Kidney (tissue), 14 donors: ENCODE data around the gene TTC24. TPM values are rescaled to one million over a fixed set of nuclear protein-coding genes. Genes with fewer than 3 reads are reported as not detected.

Source experiments
- DNase-seq, 5 donors: peaks; one replicate each; pipeline ENCODE4 v3.0.0-alpha.2; 2013 to 2020
- FAIRE-seq: peaks from 2 replicates; lab custom pipeline; 2012; peaks lifted over from hg19 to GRCh38; lab: Jason Lieb, UNC
- H3K27ac ChIP-seq, 2 donors: one replicate each; pipeline ENCODE4 v1.7.0; 2013; ENCODE audit warnings: low read depth in 2 of 2, low read length in 2 of 2, inconsistent platforms in 1 of 2
- H3K27me3 ChIP-seq: one replicate; pipeline ENCODE4 v1.7.1; 2013; ENCODE audit warnings: low read length, inconsistent platforms; ENCODE audit not compliant: control insufficient read depth, insufficient read depth
- H3K36me3 ChIP-seq, 3 donors: one replicate each; pipeline versions ENCODE4 v1.7.0 to v1.7.1; 2013; ENCODE audit warnings: low read length in 3 of 3, control low read depth in 1 of 3, inconsistent platforms in 1 of 3; ENCODE audit not compliant: insufficient read depth in 3 of 3, control insufficient read depth in 2 of 3
- H3K4me1 ChIP-seq, 3 donors: one replicate each; pipeline versions ENCODE4 v1.7.0 to v1.7.1; 2013; ENCODE audit warnings: low read length in 3 of 3, inconsistent platforms in 1 of 3, low read depth in 1 of 3; ENCODE audit not compliant: control insufficient read depth in 2 of 3, insufficient read depth in 2 of 3
- H3K4me3 ChIP-seq, 3 donors: one replicate each; pipeline versions ENCODE4 v1.7.0 to v1.8.1; 2013; ENCODE audit warnings: low read length in 3 of 3, control low read depth in 1 of 3, inconsistent platforms in 1 of 3
- H3K9ac ChIP-seq, 3 donors: one replicate each; pipeline versions ENCODE4 v1.7.0 to v1.7.1; 2013; ENCODE audit warnings: low read length in 3 of 3, control low read depth in 1 of 3, inconsistent platforms in 1 of 3
- H3K9me3 ChIP-seq, 3 donors: one replicate each; pipeline versions ENCODE4 v1.7.0 to v1.7.1; 2013; ENCODE audit warnings: low read length in 3 of 3, control low read depth in 1 of 3, inconsistent platforms in 1 of 3; ENCODE audit not compliant: control insufficient read depth in 2 of 3, insufficient read depth in 1 of 3
- CTCF ChIP-seq: IDR thresholded peaks from 3 replicates; pipeline ENCODE4 v1.5.1; 2012; ENCODE audit warnings: mild to moderate bottlenecking, moderate library complexity, borderline replicate concordance; ENCODE audit not compliant: insufficient read depth; ENCODE audit errors: extremely low read depth
- intact Hi-C: fragments of 100-400 bp; cut with DNase I; formaldehyde crosslinking; loops from one replicate; pipeline ENCODE4 v1.11.1; 2022
- polyA plus RNA-seq: library from polyadenylated mRNA; stranded (reverse); fragments of 350-450 nt; fragmentation: Illumina TruSeq; extraction: RNeasy Lipid Tissue Mini Kit (QIAGEN cat#74804); gene quantifications from one replicate; pipeline ENCODE4 v1.2.3, GENCODE V29; 2014; ENCODE audit warnings: low read depth, low replicate concordance; ENCODE audit not compliant: insufficient read depth
- total RNA-seq: library from RNA; stranded (reverse); fragmentation: NEBNext Ultra II Directional; extraction: Animal tissue kit (Norgen Biotek cat#: 25700); gene quantifications from one replicate; pipeline ENCODE4 v1.2.1, GENCODE V29; 2021
- donor health status: control.
- donor health status: control.
- donor health status: control.
- donor health status: control.
- donor health status: control.
- donor health status: DM: yes; HTN: yes; CAD: no.
- donor health status: Normal renal cell carcinoma (clear cell type).

TTC24 gene
- total and polyA plus RNA-seq, 2 donors from 2014 or later, result 0.57 TPM; not detected in 1

- intact Hi-C loops, result no loop called here
- no peak overlapping the region for H3K9ac ChIP-seq
- no peaks in the 10 kb centered on the region for H3K4me1 ChIP-seq
- H3K27me3 ChIP-seq, result no peaks in the 10 kb centered on the region
- DNase-seq (no peak), FAIRE-seq (no peak)
- H3K27ac ChIP-seq, result no peak overlapping the region
- H3K9me3 ChIP-seq, result no peaks in the 10 kb centered on the region
- H3K36me3 ChIP-seq, result no peaks in the 10 kb centered on the region
- no peak overlapping the region for H3K4me3 ChIP-seq
- no peak for TF ChIP-seq CTCF
These were observed 31.5 kb upstream of the TTC24 start for GRCh38 chr1:156547982-156548381.

GRCh38 chr1:156549390-156549789 is 30.1 kb upstream of the TTC24 start:
- Histone ChIP-seq H3K9ac (no peak overlapping the region), H3K9me3 (no peaks in the 10 kb centered on the region), H3K27ac (no peak overlapping the region), H3K27me3 (no peaks in the 10 kb centered on the region), H3K4me3 (no peak overlapping the region), H3K36me3 (no peaks in the 10 kb centered on the region), H3K4me1 (no peaks in the 10 kb centered on the region)
- DNase-seq, result peak in 1 of 5 donors; percentile 27
- FAIRE-seq, result no peak
- intact Hi-C loops, result no loop called here
- TF ChIP-seq CTCF, result peak; percentile 15

- no peaks in the 10 kb centered on the region for H3K4me1 ChIP-seq
- no peaks in the 10 kb centered on the region for H3K36me3 ChIP-seq
- no peak overlapping the region for H3K9ac ChIP-seq
- H3K27me3 ChIP-seq, result no peaks in the 10 kb centered on the region
- no peak for FAIRE-seq
- intact Hi-C loops, result no loop called here
- no peak overlapping the region for H3K4me3 ChIP-seq
- no peak overlapping the region for H3K27ac ChIP-seq
- H3K9me3 ChIP-seq, result no peaks in the 10 kb centered on the region
- no peak for TF ChIP-seq CTCF
- DNase-seq, result no peak
These were observed 29.7 kb upstream of the TTC24 start for GRCh38 chr1:156549831-156550230.

GRCh38 chr1:156550346-156550745 is 29.2 kb upstream of the TTC24 start:
- intact Hi-C loops, result no loop called here
- no peak for TF ChIP-seq CTCF
- no peak overlapping the region for H3K9ac ChIP-seq
- no peak for FAIRE-seq
- no peaks in the 10 kb centered on the region for H3K36me3 ChIP-seq
- H3K9me3 ChIP-seq, result no peaks in the 10 kb centered on the region
- no peaks in the 10 kb centered on the region for H3K27me3 ChIP-seq
- H3K4me3 ChIP-seq, result no peak overlapping the region
- H3K4me1 ChIP-seq, result no peaks in the 10 kb centered on the region
- no peak overlapping the region for H3K27ac ChIP-seq
- no peak for DNase-seq
